NCI-H146 treated with DMSO at 0.1 percent for 48 hours (cell line): Measurements from ENCODE around the gene MAST4.

Experiments used
- DNase-seq: peaks from one replicate; lab custom pipeline; 2025; ENCODE audit not compliant: unreplicated experiment; lab: John Stamatoyannopoulos, UW

The MAST4 gene

GRCh38 chr5:66947458-66947857 lies 351.3 kb downstream of the MAST4 start:
- DNase-seq, result no peak

- no peak for DNase-seq
These were observed 352.9 kb downstream of the MAST4 start for GRCh38 chr5:66949066-66949465.

- DNase-seq, result no peak
These were observed 356.0 kb downstream of the MAST4 start for GRCh38 chr5:66952153-66952552.

GRCh38 chr5:66956439-66956838 lies 360.2 kb downstream of the MAST4 start:
- no peak for DNase-seq

GRCh38 chr5:66958201-66958979 lies 362.2 kb downstream of the MAST4 start:
- no peak for DNase-seq

GRCh38 chr5:66958980-66959641 lies 362.9 kb downstream of the MAST4 start:
- DNase-seq, result no peak

GRCh38 chr5:66959653-66960052 lies 363.5 kb downstream of the MAST4 start:
- peak; percentile 19 for DNase-seq

- peak; percentile 46 for DNase-seq
These were observed 364.4 kb downstream of the MAST4 start for GRCh38 chr5:66960369-66961137.

GRCh38 chr5:66963559-66963971 lies 367.4 kb downstream of the MAST4 start:
- peak; percentile 33 for DNase-seq

- DNase-seq, result no peak
These were observed 370.2 kb downstream of the MAST4 start for GRCh38 chr5:66966439-66966838.

- DNase-seq, result no peak
These were observed 370.9 kb downstream of the MAST4 start for GRCh38 chr5:66967102-66967501.

- no peak for DNase-seq
These were observed 371.7 kb downstream of the MAST4 start for GRCh38 chr5:66967826-66968262.

- DNase-seq, result no peak
These were observed 373.3 kb downstream of the MAST4 start for GRCh38 chr5:66969484-66969883.

GRCh38 chr5:66969963-66970362 lies 373.8 kb downstream of the MAST4 start:
- no peak for DNase-seq

- DNase-seq, result no peak
These were observed 375.8 kb downstream of the MAST4 start for GRCh38 chr5:66972004-66972403.

- no peak for DNase-seq
These were observed 378.1 kb downstream of the MAST4 start for GRCh38 chr5:66974256-66974655.

GRCh38 chr5:66976108-66976507 lies 379.9 kb downstream of the MAST4 start:
- no peak for DNase-seq

- DNase-seq, result no peak
These were observed 383.5 kb downstream of the MAST4 start for GRCh38 chr5:66979738-66980137.

- no peak for DNase-seq
These were observed 385.3 kb downstream of the MAST4 start for GRCh38 chr5:66981266-66982055.

- no peak for DNase-seq
These were observed 385.8 kb downstream of the MAST4 start for GRCh38 chr5:66982056-66982387.

GRCh38 chr5:66982470-66982869 lies 386.3 kb downstream of the MAST4 start:
- no peak for DNase-seq
